ENCODE measurements around the gene STPG3. TPM values are rescaled to one million over a fixed set of nuclear protein-coding genes. Genes with fewer than 3 reads are reported as not detected.
A peak's percentile ranks its signal among the peaks of the same experiment; 100 is the strongest.

STPG3 gene
- total and polyA plus RNA-seq, 2 of the 13 experiments (the other 11 are each of a cell fraction or from before 2014, with no cell fraction given): not detected

DNA sequence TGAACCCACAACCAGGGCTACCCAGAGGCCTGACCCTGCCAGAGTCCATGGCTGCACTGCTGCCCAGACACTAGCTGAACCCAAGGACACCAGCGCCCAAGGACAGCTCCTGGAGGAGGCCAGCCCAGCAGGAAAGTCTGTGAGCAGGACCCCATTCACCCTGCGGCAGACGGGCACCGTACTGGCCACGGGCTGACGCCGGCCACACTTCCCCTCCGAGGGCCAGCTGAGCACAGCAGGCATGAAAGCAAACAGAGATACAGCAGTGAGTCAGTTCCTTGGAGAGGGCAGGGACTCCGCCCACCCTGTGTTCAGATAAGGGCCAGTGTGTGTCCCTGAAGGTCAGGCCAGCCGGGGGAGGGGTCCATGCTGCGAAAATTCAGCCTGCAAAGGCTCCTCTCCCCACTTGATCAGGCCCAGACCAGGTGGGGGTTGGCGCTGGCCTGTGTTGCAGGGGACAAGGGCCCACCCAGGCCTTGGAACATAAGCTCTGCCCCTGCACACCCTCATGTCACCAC is 32.3 kb upstream of the STPG3 start (continued):
- TF ChIP-seq, protein P1, sequence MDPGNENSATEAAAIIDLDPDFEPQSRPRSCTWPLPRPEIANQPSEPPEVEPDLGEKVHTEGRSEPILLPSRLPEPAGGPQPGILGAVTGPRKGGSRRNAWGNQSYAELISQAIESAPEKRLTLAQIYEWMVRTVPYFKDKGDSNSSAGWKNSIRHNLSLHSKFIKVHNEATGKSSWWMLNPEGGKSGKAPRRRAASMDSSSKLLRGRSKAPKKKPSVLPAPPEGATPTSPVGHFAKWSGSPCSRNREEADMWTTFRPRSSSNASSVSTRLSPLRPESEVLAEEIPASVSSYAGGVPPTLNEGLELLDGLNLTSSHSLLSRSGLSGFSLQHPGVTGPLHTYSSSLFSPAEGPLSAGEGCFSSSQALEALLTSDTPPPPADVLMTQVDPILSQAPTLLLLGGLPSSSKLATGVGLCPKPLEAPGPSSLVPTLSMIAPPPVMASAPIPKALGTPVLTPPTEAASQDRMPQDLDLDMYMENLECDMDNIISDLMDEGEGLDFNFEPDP (CRISPR knock-in tag; conservative IDR thresholded peaks at IDR 0.05): no peak
- TF ChIP-seq NFATC3 (CRISPR knock-in tag; IDR thresholded peaks at IDR 0.05) (no peak), MXD3 (CRISPR knock-in tag; IDR thresholded peaks at IDR 0.05) (no peak), SETDB1 (CRISPR knock-in tag; IDR thresholded peaks at IDR 0.05; ENCODE audit: borderline replicate concordance) (no peak), ZNF841 (CRISPR knock-in tag; IDR thresholded peaks at IDR 0.05; ENCODE audit: borderline replicate concordance) (no peak), ZNF431 (CRISPR knock-in tag; IDR thresholded peaks at IDR 0.05; ENCODE audit: borderline replicate concordance, low read depth) (no peak), ZMYM4 (CRISPR knock-in tag; IDR thresholded peaks at IDR 0.05) (no peak), MED13 (CRISPR knock-in tag; IDR thresholded peaks at IDR 0.05) (no peak), ZIK1 (CRISPR knock-in tag; IDR thresholded peaks at IDR 0.05; ENCODE audit: borderline replicate concordance, low read depth) (no peak), BRD4 (CRISPR knock-in tag; IDR thresholded peaks at IDR 0.05) (no peak), CEBPB (IDR thresholded peaks at IDR 0.05; ENCODE audit: borderline replicate concordance, low read depth, low read length) (no peak), CAMTA2 (CRISPR knock-in tag; IDR thresholded peaks at IDR 0.05; ENCODE audit: borderline replicate concordance) (no peak), ZNF780A (CRISPR knock-in tag; IDR thresholded peaks at IDR 0.05) (0 out of 2 replicates have a peak, but pooled peaks have one; percentile 26), PBX3 (CRISPR knock-in tag; IDR thresholded peaks at IDR 0.05; ENCODE audit: borderline replicate concordance) (no peak)
- TF ChIP-seq, protein P2, sequence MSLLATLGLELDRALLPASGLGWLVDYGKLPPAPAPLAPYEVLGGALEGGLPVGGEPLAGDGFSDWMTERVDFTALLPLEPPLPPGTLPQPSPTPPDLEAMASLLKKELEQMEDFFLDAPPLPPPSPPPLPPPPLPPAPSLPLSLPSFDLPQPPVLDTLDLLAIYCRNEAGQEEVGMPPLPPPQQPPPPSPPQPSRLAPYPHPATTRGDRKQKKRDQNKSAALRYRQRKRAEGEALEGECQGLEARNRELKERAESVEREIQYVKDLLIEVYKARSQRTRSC (CRISPR knock-in tag; IDR thresholded peaks at IDR 0.05; ENCODE audit: low read depth): no peak
- TF ChIP-seq, protein P3, sequence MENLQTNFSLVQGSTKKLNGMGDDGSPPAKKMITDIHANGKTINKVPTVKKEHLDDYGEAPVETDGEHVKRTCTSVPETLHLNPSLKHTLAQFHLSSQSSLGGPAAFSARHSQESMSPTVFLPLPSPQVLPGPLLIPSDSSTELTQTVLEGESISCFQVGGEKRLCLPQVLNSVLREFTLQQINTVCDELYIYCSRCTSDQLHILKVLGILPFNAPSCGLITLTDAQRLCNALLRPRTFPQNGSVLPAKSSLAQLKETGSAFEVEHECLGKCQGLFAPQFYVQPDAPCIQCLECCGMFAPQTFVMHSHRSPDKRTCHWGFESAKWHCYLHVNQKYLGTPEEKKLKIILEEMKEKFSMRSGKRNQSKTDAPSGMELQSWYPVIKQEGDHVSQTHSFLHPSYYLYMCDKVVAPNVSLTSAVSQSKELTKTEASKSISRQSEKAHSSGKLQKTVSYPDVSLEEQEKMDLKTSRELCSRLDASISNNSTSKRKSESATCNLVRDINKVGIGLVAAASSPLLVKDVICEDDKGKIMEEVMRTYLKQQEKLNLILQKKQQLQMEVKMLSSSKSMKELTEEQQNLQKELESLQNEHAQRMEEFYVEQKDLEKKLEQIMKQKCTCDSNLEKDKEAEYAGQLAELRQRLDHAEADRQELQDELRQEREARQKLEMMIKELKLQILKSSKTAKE (CRISPR knock-in tag; IDR thresholded peaks at IDR 0.05; ENCODE audit: borderline replicate concordance): peak; percentile 88
- TF ChIP-seq, protein P4, sequence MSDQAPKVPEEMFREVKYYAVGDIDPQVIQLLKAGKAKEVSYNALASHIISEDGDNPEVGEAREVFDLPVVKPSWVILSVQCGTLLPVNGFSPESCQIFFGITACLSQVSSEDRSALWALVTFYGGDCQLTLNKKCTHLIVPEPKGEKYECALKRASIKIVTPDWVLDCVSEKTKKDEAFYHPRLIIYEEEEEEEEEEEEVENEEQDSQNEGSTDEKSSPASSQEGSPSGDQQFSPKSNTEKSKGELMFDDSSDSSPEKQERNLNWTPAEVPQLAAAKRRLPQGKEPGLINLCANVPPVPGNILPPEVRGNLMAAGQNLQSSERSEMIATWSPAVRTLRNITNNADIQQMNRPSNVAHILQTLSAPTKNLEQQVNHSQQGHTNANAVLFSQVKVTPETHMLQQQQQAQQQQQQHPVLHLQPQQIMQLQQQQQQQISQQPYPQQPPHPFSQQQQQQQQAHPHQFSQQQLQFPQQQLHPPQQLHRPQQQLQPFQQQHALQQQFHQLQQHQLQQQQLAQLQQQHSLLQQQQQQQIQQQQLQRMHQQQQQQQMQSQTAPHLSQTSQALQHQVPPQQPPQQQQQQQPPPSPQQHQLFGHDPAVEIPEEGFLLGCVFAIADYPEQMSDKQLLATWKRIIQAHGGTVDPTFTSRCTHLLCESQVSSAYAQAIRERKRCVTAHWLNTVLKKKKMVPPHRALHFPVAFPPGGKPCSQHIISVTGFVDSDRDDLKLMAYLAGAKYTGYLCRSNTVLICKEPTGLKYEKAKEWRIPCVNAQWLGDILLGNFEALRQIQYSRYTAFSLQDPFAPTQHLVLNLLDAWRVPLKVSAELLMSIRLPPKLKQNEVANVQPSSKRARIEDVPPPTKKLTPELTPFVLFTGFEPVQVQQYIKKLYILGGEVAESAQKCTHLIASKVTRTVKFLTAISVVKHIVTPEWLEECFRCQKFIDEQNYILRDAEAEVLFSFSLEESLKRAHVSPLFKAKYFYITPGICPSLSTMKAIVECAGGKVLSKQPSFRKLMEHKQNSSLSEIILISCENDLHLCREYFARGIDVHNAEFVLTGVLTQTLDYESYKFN (CRISPR knock-in tag; conservative IDR thresholded peaks at IDR 0.05): peak; percentile 58; the same call in 1 of the 2 replicates
- TF ChIP-seq, protein P5, sequence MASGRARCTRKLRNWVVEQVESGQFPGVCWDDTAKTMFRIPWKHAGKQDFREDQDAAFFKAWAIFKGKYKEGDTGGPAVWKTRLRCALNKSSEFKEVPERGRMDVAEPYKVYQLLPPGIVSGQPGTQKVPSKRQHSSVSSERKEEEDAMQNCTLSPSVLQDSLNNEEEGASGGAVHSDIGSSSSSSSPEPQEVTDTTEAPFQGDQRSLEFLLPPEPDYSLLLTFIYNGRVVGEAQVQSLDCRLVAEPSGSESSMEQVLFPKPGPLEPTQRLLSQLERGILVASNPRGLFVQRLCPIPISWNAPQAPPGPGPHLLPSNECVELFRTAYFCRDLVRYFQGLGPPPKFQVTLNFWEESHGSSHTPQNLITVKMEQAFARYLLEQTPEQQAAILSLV (CRISPR knock-in tag; IDR thresholded peaks at IDR 0.05; ENCODE audit: borderline replicate concordance): no peak

All from HepG2 (cell line).